B cell (primary cell): Measurements from ENCODE around the gene FCSK. TPM values are rescaled to one million over a fixed set of nuclear protein-coding genes. Genes with fewer than 3 reads are reported as not detected.

ENCODE experiments used
- ATAC-seq: fragments of 200-7000 bp; cut with Tn5 transposase; one replicate; pipeline ENCODE4 v1.10.0; 2021; ENCODE audit warnings: low read depth, mild to moderate bottlenecking, moderate number of reproducible peaks, moderate library complexity
- CTCF ChIA-PET: fragments of 350-600 bp; sonication (Branson Sonifier 250); formaldehyde crosslinking; loops from one replicate; lab custom pipeline; 2021; ENCODE audit warnings: antibody characterized with exemption, inconsistent platforms; lab: Charles Lee
- POLR2A ChIA-PET: fragments of 350-600 bp; sonication (Branson Sonifier 250); formaldehyde crosslinking; loops from one replicate; lab custom pipeline; 2021; ENCODE audit warnings: antibody characterized with exemption; lab: Charles Lee
- DNase-seq: peaks from one replicate; pipeline ENCODE4 v3.0.0; 2013
- H2AFZ ChIP-seq: 2 replicates; pipeline ENCODE4 v1.6.1; 2012; ENCODE audit warnings: mild to moderate bottlenecking, low read depth, low read length; ENCODE audit not compliant: insufficient read depth, poor library complexity, severe bottlenecking
- H3K27ac ChIP-seq, 2 donors: 1 replicate in 1 of 2; 2 replicates in 1 of 2; pipeline ENCODE4 v1.5.1; 2012 to 2013; ENCODE audit warnings: low read length in 2 of 2, mild to moderate bottlenecking in 2 of 2, moderate library complexity in 1 of 2
- H3K27me3 ChIP-seq, 4 experiments: fragments of 200-600 bp in 1 of 4; sonication (generic) in 1 of 4; replicated peaks in 1 of 4; 1 replicate in 2 of 4; 2 replicates in 2 of 4; pipeline versions ENCODE4 v1.6.1 to v1.7.0; 2013 to 2016; ENCODE audit warnings: low read length in 3 of 4, mild to moderate bottlenecking in 2 of 4, mixed read lengths in 1 of 4, moderate library complexity in 1 of 4; ENCODE audit not compliant: insufficient read depth in 4 of 4, control insufficient read depth in 3 of 4; ENCODE audit errors: control extremely low read depth in 1 of 4
- H3K36me3 ChIP-seq, 2 experiments: replicated peaks in 1 of 2; 1 replicate in 1 of 2; 2 replicates in 1 of 2; pipeline versions ENCODE4 v1.6.1 to v1.7.1; 2013; ENCODE audit warnings: low read length in 1 of 2; ENCODE audit not compliant: insufficient read depth in 2 of 2, control insufficient read depth in 1 of 2; ENCODE audit errors: control extremely low read depth in 1 of 2, extremely low read depth in 1 of 2
- H3K4me1 ChIP-seq, 2 donors: fragments of 200-600 bp in 1 of 2; sonication (generic) in 1 of 2; 1 replicate in 1 of 2; 2 replicates in 1 of 2; pipeline versions ENCODE4 v1.5.1 to v1.6.1; 2013 to 2017; ENCODE audit warnings: low read length in 2 of 2; ENCODE audit not compliant: control insufficient read depth in 2 of 2, insufficient read depth in 2 of 2
- H3K4me2 ChIP-seq: replicated peaks from 2 replicates; pipeline ENCODE3; 2012; ENCODE audit warnings: mild to moderate bottlenecking, low read depth, low read length; ENCODE audit not compliant: poor library complexity, severe bottlenecking
- H3K4me3 ChIP-seq, 5 experiments: fragments of 200-600 bp in 1 of 5; sonication (generic) in 1 of 5; 1 replicate in 3 of 5; 2 replicates in 2 of 5; pipeline versions ENCODE4 v1.5.1 to v1.7.0; 2011 to 2016; ENCODE audit warnings: low read length in 4 of 5, mild to moderate bottlenecking in 4 of 5, low read depth in 2 of 5, control low read depth in 1 of 5, moderate library complexity in 1 of 5; ENCODE audit not compliant: insufficient read depth in 1 of 5; ENCODE audit errors: control extremely low read depth in 1 of 5, extremely low read depth in 1 of 5
- H3K79me2 ChIP-seq: fragments of 200-600 bp; sonication (generic); one replicate; pipeline ENCODE4 v1.6.0; 2016; ENCODE audit warnings: low read length; ENCODE audit not compliant: control insufficient read depth, insufficient read depth
- H3K9ac ChIP-seq: fragments of 200-600 bp; sonication (generic); 2 replicates; pipeline ENCODE4 v1.6.1; 2017; ENCODE audit warnings: mild to moderate bottlenecking, low read length, moderate library complexity
- H3K9me3 ChIP-seq, 3 donors: one replicate each; pipeline versions ENCODE4 v1.6.1 to v1.7.1; 2013; ENCODE audit warnings: low read length in 2 of 3; ENCODE audit not compliant: control insufficient read depth in 2 of 3, insufficient read depth in 1 of 3; ENCODE audit errors: control extremely low read depth in 1 of 3
- H4K20me1 ChIP-seq: 2 replicates; pipeline ENCODE4 v1.6.0; 2012; ENCODE audit warnings: mild to moderate bottlenecking, low read length; ENCODE audit not compliant: insufficient read depth, control insufficient read depth, poor library complexity, severe bottlenecking
- H3K27ac Mint-ChIP-seq: one replicate; pipeline ENCODE4 v1.8.0; 2021; ENCODE audit warnings: mixed read lengths
- H3K27me3 Mint-ChIP-seq: one replicate; pipeline ENCODE4 v1.8.0; 2021; ENCODE audit warnings: mixed read lengths
- H3K4me1 Mint-ChIP-seq: one replicate; pipeline ENCODE4 v1.8.0; 2021; ENCODE audit warnings: mixed read lengths
- H3K4me3 Mint-ChIP-seq: one replicate; pipeline ENCODE4 v1.8.0; 2021; ENCODE audit warnings: mixed read lengths
- H3K9me3 Mint-ChIP-seq: one replicate; pipeline ENCODE4 v1.8.0; 2022; ENCODE audit warnings: mixed read lengths; ENCODE audit not compliant: insufficient read depth
- EZH2 ChIP-seq: IDR thresholded peaks from 2 replicates; pipeline ENCODE4 v1.6.1; 2012; ENCODE audit warnings: borderline replicate concordance, low read depth, mild to moderate bottlenecking, moderate library complexity, low read length; ENCODE audit not compliant: insufficient read depth, poor library complexity, severe bottlenecking
- WGBS: methylation state at CpG from one replicate; pipeline ENCODE4 v1.1.5; 2013; ENCODE audit warnings: missing lambda C conversion rate; ENCODE audit not compliant: insufficient coverage; 5-methylcytosine and 5-hydroxymethylcytosine counted together
- intact Hi-C: fragments of 100-400 bp; cut with micrococcal nuclease; formaldehyde crosslinking; loops from one replicate; pipeline ENCODE4 v1.10.0; 2022
- polyA plus RNA-seq: library from polyadenylated mRNA; depleted of rRNA; stranded (reverse); fragments of >200 nt; gene quantifications from 2 replicates; pipeline ENCODE4 v1.2.3, GENCODE V29; 2012
- total RNA-seq, 2 donors: library from RNA; stranded (reverse); fragments of 120-200 nt in 1 of 2; gene quantifications; 1 replicate in 1 of 2; 2 replicates in 1 of 2; pipeline versions ENCODE4 v1.2.3 to v1.2.4, GENCODE V29; 2013 to 2022
- TF ChIP-seq, protein P1 (sequence below): fragments of 200-600 bp; IDR thresholded peaks from one replicate; pipeline ENCODE4 v1.8.0; 2022; ENCODE audit warnings: antibody characterized with exemption, mild to moderate bottlenecking

The FCSK gene
- total and polyA plus RNA-seq, 2 donors (not counting 1 experiment from before 2014, with no cell fraction given): 19.4 to 24.8 TPM

DNA sequence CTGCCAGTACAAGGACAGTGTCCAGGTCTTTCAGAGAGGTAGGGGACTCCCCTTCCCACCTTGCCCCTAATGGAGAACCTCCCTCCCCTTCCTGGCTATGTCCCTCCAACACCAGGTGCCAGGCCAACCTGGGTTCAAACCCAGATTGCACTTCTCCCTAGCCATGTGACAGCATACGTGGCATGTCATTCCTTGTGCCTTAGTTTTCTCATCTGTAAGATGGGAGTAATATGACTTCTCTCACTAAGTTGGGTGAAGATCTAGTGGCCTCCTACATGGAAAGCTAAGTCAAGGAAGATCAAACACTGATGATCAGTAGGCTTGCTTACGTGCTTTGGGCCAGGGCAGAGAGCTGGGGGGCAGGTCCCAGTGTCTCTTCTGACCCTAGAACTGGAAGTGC lies 8.8 kb downstream of the FCSK start:
- Histone ChIP-seq H3K4me2 (no peak overlapping the region), H2AFZ (no peak overlapping the region), H3K4me1 (no peaks in the 10 kb centered on the region), H3K36me3 (peaks cover 0 to 10% of the 10 kb centered on the region in 2 experiments), H3K4me3 (no peak overlapping the region), H3K27me3 (no peaks in the 10 kb centered on the region), H3K27ac (no peak overlapping the region), H3K9me3 (no peaks in the 10 kb centered on the region), H3K9ac (no peak overlapping the region), H4K20me1 (no peaks in the 10 kb centered on the region), H3K79me2 (peaks cover 13% of the 10 kb centered on the region)
- no peak for DNase-seq
- Mint-ChIP-seq H3K27ac (no peak overlapping the region), H3K4me3 (no peak overlapping the region), H3K4me1 (no peaks in the 10 kb centered on the region), H3K27me3 (no peaks in the 10 kb centered on the region), H3K9me3 (no peaks in the 10 kb centered on the region)
- 100% methylated on average over 1 of the region's 2 CpGs for WGBS
- intact Hi-C loops: no loop called here
- ATAC-seq: no peak
- TF ChIP-seq EZH2: no peak
- TF ChIP-seq, protein P1, sequence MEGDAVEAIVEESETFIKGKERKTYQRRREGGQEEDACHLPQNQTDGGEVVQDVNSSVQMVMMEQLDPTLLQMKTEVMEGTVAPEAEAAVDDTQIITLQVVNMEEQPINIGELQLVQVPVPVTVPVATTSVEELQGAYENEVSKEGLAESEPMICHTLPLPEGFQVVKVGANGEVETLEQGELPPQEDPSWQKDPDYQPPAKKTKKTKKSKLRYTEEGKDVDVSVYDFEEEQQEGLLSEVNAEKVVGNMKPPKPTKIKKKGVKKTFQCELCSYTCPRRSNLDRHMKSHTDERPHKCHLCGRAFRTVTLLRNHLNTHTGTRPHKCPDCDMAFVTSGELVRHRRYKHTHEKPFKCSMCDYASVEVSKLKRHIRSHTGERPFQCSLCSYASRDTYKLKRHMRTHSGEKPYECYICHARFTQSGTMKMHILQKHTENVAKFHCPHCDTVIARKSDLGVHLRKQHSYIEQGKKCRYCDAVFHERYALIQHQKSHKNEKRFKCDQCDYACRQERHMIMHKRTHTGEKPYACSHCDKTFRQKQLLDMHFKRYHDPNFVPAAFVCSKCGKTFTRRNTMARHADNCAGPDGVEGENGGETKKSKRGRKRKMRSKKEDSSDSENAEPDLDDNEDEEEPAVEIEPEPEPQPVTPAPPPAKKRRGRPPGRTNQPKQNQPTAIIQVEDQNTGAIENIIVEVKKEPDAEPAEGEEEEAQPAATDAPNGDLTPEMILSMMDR: no peak
- POLR2A ChIA-PET: interaction anchor here (0.6 kb wide), 1 partner anchor 11 kb away, joined by 8 read pairs; no protein-coding TSS in a partner anchor
- CTCF ChIA-PET: interaction anchor here (1.2 kb wide), 1 partner anchor 68 kb away, joined by 3 read pairs; no protein-coding TSS in a partner anchor

DNA sequence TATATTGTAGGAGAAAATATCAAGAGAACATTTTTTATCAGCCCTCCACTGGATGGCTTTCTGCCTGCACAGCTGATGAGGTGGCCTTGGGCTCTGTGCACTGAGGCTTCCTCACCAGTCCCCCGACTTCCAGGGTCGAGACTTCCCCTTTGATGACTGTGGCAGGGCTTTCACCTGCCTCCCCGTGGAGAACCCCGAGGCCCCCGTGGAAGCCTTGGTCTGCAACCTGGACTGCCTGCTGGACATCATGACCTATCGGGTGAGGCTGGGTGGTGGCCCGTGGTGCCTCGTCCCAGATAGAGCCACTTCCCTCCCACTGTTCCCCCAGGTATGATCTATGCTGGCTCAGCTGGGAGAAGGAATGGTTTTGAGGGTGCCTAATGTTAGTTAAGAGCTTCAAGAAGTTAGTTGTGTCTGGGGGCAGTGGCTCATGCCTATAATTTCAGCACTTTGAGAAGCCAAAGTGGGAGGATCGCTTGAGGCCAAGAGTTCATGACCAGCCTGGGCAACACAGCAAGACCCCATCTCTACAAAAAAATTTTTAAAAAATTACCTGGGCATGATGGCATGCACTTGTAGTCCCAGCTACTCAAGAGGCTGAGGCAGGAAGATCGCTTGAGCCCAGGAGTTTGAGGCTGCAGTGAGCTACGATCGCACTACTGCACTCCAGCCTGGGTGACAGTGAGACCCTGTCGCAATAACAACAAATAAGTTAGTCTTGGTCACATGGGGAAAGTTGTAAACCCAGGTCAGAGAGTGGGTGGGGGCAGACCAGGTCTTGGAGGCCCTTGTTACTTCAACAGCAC lies 11.8 kb downstream of the FCSK start:
- H3K79me2 ChIP-seq: peaks cover 7% of the 10 kb centered on the region
- Mint-ChIP-seq H3K4me1 (no peaks in the 10 kb centered on the region), H3K27ac (no peak overlapping the region), H3K9me3 (no peaks in the 10 kb centered on the region), H3K4me3 (no peak overlapping the region), H3K27me3 (no peaks in the 10 kb centered on the region)
- no peak for TF ChIP-seq EZH2
- TF ChIP-seq, protein P1: no peak
- no peak overlapping the region for H3K4me2 ChIP-seq
- ChIA-PET CTCF (interaction anchor here (1.7 kb wide), 1 partner anchor 86 kb away, joined by 4 read pairs; no protein-coding TSS in a partner anchor), POLR2A (no interaction called here)
- intact Hi-C loops: no loop called here
- no peaks in the 10 kb centered on the region for H3K4me1 ChIP-seq
- peaks cover 0 to 10% of the 10 kb centered on the region in 2 experiments for H3K36me3 ChIP-seq
- H3K27me3 ChIP-seq: no peaks in the 10 kb centered on the region
- no peaks in the 10 kb centered on the region for H3K9me3 ChIP-seq
- H3K4me3 ChIP-seq: no peak overlapping the region
- ATAC-seq: no peak
- H3K27ac ChIP-seq: no peak overlapping the region
- no peak overlapping the region for H2AFZ ChIP-seq
- H4K20me1 ChIP-seq: no peaks in the 10 kb centered on the region
- H3K9ac ChIP-seq: no peak overlapping the region
- 95% methylated on average over 12 of the region's 13 CpGs for WGBS
- no peak for DNase-seq
